SIG-M5 (cell line): Measurements from ENCODE around the gene SLAMF1.
"Not testable (repeated sequence)": the region's sequence is repeated elsewhere in the genome, so short reads cannot be mapped to it uniquely, and the experiment has no call there.

Source experiments
- DNase-seq: peaks from one replicate; lab custom pipeline; 2025; lab: John Stamatoyannopoulos, UW

The SLAMF1 gene

DNA sequence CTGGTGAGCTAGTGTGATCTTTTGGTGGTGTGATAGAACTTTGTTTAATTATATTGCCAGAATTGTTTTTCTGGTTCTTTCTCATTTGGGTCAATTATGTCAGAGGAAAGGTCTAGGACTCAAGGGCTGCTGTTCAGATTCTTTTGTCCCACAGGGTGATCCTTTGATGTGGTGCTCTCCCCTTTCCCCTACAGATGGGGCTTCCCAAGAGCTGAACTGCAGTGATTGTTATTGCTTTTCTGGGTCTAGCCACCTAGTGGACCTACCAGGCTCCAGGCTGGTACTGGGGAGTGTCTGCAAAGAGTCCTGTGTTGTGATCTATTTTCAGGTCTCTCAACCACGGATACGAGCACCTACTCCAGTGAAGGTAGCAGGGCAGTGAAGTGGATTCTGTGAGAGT is 41.6 kb downstream of the SLAMF1 start:
- no peak for DNase-seq

DNA sequence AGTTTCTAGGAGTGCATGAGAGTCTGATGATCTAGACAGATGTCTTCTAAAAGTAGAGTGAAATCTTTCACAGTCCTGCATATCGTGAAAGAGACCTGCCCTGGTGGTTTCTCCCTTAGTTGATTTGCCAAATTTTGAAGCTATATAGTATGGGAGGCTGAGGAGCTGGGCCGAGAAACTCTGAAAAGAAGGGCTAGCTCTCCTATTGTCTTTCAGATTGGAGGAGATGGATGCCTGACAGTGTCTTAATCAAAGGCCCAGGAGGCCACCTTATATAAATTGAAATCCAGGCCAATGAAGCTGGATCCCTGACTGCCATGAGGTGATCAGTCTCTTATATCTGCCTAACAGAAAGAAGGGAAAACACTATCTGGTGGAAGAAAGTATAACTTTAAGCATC is 49.1 kb downstream of the SLAMF1 start:
- no peak for DNase-seq

DNA sequence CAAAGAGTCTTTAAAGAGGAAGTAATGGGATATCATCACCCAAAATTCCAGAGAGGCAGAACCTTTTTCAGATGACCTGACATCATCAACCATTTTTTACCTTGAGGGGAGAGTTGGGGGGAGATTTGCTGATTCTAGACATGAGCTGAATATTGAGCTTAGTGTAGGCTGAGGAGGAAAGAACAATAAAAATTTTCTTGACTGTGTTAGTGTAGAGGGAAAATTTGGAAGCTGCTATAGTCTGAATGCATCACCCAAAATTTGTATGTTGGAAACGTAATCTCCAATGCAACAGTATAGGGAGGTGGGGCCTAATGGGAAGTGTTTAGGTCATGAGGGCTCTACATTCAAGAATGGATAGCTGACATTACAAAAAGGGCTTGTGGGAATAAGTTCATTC is 49.8 kb downstream of the SLAMF1 start:
- DNase-seq, result no peak

DNA sequence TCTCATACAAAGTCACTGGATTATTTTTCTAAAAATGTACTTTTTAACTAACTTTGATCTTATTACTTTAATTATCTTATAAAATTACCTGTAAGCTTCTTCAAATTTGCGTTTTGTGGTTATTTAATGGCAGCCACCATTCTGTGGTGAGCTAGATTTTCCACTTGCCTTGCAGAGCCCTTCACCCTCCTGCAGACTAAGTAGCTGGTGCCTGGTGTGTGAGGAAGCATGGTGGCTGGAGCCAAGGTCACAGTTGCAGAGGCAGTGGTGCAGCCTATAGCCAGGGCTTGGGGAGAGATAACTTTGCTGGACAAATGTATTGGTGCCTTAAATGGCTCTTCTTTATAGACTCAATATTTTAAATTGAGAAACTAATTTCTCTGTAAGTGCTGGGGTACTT is 56.4 kb downstream of the SLAMF1 start:
- no peak for DNase-seq

DNA sequence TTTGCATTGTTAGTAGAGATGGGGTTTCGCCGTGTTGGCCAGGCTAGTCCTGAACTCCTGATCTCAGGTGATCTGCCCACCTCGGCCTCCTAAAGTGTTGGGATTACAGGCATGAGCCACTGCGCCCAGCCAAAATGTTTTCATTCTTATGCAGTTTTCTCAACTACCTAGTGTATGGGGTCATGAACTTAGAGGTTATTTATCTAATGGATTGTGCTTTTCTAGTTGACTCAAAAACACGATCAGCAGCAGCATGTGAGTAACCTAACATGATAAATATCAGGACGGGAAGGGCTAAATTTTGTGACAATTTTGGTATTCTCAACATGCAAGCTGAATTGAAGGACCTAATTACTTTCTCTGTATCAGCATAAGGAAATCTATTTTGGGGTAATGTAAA is 58.4 kb downstream of the SLAMF1 start:
- no peak for DNase-seq

DNA sequence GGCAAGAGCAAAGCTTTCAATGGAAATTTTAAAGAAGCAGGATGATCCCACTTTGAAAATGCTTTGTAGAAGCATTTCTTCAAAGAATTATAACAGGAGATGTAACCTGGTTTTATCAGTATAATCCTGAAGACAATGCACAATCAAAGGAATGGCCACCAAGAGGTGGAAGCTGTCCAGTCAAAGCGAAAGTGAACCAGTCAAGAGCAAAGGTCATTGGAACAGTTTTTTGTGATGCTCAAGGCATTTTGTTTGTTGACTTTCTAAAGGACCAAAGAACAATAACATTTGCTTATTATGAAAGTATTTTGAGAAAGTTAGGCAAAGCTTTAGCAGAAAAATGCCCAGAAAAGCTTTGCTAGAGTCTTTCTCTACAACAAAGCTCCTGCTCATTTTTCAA is 62.1 kb downstream of the SLAMF1 start:
- no peak for DNase-seq

DNA sequence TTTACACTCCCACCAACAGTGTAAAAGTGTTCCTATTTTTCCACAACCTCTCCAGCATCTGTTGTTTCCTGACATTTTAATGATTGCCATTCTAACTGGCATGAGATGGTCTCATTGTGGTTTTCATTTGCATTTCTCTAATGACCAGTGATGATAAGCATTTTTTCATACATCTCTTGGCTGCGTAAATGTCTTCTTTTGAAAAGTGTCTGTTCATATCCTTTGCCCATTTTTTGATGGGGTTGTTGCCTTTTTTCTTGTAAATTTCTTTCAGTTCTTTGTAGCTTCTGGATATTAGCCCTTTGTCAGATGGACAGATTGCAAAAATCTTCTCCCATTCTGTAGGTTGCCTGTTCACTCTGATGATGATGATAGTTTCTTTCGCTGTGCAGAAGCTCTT is 63.9 kb downstream of the SLAMF1 start:
- DNase-seq, result not testable (repeated sequence)

DNA sequence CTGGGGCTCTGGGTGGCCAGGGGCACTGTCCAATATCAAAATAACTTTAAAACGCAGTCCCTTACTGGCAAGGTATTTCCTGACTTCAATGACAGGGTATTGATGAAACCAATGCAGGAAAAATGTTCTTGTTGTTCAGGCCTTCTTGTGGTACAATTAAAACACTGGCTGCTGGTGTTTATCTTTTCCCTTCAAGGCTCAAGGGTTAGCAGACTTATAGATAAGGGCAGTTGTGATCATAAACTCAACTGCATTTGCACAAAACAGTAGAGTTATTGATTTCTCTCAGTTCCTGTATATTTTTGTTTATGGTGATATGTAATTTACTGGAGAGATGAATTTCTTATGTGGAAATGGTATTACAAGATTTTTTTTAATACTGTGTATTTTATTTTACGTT is 64.9 kb downstream of the SLAMF1 start:
- no peak for DNase-seq

DNA sequence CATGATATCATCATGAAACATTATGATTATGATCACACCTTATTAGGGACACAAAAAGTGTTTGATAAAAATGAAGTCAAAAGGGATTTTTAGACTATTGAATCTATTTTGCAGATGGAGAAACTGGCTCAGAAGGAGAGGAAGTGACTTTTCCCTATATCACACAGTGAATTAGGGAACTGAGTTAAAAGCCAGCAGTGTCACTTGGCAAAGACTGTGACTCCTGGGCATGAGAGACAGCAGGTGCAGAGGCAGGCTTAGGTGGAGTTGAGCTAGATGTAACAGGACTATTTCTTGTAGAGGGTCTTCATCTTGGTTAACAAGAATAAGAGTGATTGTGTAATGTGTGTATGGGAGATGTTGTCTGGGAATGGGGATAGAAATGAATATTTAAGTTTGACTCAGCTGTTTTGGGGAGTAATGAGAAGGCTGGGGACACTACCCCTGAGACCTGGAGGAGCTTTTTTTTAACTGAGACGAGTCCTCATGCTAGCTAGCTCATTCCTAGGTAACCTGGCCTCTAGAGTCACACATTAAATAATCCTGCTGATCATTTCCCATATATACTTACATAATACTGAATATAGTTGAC is 66.5 kb downstream of the SLAMF1 start:
- DNase-seq, result peak; percentile 7

DNA sequence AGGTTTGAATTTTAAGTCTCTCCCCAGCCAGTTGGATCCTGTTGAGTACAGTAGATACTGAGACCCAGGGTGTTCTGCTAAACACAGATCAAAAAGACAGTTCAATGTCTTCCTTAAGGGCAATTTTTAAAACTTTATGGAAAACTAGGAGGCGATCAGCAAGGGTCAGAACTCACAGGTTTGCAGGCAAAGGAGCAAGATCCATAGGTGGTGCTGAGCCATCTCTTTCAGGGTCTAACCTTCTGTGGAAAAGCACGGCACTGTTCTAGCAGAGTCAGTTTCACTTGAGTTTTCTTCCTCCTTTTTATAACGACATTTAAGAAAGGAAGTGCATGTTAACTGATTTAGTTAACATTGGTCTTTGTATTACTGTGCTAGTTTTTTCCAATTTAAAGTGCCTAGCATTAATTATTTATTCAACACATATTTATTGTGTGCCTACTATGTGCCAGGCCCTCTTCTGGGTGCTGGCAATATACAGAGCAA is 67.6 kb downstream of the SLAMF1 start, which contains the start of gene CD84:
Gene CD84 (minus strand): TSS at position 281 of the 486 bp plus-strand sequence. CDS start 59 bp downstream, at position 222.
- DNase-seq, result no peak

DNA sequence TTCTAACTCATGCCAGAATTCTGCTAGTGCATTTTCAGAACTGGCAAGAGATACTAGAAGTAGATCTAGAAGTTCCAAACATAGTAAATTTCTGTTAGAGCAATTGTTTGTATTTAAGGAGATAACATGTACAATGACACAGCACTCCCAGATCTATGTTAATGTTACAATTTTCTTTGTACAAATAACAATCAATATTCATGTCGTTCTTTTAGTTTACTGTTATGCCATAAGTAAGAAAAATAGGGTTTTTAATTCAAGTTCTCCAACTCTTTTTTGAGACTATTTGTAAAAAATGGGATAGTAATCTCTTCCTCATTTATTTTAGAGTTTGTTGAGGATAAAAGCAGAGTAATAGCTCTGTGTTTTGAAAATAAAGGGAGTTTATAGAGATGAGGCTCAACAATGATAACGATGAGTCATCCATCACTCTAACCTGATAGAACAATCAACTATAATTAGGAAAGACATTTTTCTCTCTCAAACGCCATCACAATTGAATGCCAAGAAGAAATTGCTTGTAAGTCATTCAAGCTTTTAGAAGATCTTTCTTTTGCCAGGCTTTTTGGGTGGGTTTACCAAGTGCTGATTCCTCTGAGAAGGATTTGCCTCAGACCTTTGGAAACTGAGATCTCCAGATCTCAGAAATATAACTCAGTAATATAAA is 68.2 kb downstream of the SLAMF1 start:
- DNase-seq, result no peak

DNA sequence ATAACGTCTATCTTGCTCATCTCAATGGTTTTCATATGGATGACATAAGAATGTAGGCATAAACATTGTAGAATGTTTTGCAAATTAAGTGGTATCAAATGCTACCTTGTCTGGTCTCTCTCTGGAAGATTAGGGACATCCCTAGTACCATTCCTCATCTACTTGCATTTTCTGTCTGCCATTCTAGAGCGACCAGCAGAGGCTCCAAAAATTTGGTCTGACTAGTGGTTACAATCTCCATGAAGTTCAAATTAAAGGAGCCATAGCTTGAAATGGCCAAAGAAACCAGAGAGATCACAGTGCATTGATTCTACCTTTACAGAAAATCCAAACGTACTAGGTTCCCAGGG is 68.7 kb downstream of the SLAMF1 start:
- no peak for DNase-seq

DNA sequence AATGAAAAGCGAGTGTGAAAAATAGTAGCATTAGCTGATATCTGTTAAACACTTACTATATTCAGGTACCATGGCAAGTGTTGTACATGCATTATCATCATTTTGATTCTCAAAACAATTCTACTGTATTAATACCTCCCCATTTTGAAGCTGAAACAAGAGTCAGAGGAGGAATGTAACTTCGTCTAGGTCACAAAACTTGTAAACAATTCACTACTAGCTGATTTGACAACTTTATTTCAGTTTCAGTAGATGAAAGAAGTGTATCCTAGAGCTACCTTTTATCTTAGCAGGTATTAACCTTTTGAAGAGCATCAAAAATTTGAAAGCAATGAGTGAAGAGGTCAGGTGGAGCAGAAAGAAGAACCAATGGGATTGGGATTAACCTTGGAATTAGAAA is 69.2 kb downstream of the SLAMF1 start:
- no peak for DNase-seq

DNA sequence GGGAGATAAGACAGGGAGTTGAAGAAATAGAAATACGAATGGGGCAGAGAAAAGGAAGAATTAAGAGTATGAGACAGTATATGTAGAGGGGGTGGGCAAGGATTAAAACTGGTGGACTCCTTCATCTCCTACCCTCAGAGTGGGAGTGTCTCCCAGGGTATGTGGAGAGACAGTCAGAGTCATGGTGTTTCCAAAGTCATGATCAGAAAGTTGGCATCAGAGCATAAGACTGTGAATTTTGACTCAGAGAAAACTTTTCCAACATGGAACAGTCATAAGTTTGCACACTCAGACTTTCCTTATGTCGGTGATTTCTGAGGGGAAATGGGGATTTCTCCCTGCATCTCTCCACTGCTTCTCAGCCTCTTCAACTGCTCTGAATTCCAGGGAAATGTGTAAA is 70.0 kb downstream of the SLAMF1 start:
- no peak for DNase-seq

DNA sequence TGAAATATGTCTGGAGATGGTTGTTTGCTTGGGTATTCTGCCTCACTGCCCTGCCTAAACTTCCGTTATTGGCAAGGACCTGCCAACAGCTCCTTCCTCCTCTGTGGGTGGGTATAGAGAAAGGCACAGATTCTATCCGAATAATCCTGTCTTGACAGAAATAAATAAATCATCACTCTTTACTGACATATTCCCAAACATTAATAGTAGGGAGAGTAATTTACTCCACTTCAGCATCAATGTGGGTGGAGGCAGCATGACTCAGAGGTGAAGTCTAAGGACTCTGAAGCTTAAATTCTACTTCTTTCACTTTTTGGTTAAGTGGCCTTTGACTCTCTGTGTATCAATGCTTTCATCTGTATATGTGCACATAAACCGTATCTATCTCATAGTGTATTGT is 70.5 kb downstream of the SLAMF1 start:
- DNase-seq, result no peak

DNA sequence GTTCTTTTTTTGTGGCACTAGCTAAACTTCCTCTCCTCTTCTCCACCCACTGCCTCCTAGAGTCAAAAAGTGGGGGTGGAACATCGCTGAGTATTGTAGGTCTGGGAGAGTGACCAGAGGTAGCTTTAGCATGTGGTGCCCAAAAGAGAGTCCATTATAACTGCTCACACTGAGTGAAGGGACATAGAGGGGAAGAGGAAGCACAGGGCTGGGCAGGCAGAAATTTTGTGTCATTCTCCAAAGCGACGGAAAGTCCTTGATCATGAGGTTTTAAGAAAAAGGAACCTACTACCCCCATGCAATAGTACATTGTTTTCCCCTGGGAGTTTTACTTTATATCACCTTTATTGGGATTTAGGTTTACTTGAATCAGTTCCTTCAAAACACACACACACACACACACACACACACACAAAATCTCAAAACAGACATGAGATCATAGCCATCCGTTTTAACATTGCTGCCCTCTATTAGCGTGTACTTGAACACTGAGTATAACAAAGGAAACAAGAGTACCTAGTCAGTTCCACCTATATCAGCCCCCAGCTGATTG is 71.7 kb downstream of the SLAMF1 start:
- no peak for DNase-seq

DNA sequence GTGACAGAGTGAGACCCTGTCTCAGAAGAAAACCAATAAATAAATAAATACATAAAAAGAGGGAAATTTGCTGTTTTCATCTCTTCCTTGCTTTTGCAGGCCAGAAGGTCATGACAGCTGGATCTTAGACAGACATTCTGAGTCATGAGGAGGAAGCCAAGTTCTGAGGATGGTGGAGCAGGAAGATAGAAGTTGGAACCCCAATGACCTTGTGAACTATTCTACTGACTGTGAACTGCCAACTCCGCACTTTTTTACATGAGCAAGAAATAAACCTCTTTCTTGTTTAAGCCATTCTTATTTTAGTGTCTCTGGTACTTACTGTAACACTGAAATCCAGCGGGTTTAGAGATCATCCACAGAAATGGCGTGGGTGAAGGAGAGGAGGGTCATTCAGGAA is 76.0 kb downstream of the SLAMF1 start:
- DNase-seq, result no peak

DNA sequence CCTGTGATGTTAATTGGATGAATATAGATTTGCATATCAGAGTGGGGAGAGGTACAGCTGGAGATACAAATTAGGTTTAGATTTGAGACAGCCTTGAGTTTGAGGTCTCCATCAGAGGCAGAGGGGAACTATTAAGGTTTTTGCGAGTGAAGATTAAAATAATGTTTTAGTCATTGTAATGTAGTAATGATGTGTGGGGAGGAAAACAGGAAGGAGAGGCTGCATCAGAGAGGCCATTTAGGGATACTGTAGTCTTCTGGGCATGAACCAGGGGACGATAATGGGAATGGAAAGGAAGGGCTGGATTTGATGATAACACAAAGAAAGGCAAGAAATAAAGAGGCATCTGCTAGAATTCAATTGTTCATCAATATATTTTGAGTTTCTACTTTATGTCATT is 77.0 kb downstream of the SLAMF1 start:
- DNase-seq, result no peak

DNA sequence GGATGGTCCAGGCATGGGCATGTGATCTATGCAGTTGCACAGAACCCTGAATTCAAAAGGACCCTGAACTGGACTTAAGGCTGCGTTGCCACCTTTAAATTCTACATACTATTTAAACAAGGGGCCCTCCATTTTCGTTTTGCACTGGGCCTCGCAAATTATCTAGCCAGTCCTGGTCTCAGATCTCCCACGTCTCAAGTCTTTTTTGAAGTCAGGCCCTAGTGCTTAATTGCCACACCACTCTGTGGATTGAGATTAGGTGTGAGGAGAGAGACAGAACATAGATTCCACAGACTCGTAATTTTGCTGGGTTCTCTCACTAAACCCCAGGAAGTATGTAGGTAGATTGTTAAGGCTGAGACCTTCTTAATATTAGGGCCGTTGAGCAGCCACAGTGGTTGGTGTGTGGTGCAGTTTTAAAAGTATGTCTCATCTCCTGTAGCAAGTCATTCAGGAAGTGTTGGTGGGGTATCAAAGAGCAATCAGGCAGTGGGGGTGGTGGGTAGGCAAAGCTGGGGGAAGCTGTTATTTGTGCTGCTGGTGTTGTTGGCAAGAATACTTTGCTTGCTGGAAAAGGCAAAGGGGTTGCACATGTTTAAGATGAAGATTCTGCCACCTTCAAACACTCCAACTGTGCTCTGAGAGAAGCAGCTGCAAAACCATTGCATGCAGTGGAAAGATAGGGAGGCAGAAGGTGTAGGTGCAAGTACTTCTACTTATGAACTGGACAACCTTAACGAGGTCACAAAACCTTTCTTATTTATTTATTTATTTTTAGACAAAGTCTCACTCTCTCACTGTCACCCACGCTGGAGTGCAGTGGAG is 78.8 kb downstream of the SLAMF1 start:
- DNase-seq, result no peak

DNA sequence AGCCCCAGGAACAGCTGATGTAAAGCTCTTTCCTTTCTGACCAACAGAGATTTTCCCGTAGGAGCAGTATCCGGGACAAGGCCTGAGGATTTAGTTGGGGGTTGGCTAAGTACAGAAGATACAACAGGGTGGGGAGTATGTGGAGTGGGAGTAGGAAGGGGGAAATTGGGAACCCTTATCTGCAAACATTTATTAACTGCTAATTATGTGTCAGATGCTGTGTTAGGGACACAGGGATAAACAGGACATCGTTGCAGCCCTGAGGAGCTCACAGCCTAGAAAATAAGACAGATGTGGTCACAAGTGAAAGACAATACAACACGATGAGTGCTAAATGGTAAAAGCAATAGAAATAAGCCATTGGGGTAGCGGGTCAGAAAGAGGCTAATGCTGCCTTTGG is 79.5 kb downstream of the SLAMF1 start:
- DNase-seq, result no peak

DNA sequence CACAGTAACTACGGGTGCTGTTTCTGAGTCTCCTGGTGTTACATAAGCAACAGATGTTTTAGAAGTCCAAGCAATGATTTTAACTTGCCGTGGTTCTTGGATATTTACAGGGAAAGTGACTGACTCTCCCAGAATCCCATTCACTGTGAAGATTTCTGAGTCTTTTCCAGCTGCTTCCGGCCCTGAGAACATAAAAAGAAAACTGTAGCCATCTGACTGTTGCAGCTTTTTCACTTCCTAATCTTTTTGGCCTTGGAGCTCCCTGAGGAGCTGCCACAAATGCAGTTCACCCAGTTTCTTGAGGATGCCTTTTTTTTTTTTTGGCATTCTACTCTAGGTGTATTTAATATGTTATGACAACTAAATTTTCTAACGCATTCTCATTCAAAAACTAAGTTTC is 81.3 kb downstream of the SLAMF1 start:
- no peak for DNase-seq

DNA sequence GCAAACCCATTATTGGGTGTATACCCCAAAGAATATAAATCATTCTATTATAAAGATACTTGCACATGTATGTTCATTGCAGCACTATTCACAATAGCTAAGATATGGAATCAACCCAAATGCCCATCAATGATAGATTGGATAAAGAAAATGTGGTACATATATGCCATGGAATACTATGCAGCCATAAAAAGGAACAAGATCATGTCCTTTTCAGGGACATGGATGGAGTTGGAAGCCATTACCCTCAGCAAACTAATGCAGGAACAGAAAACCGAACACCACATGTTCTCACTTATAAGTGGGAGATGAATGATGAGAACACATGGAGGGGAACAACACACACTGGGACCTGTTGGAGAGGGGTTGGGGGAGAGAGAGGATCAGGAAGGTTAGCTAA is 83.6 kb downstream of the SLAMF1 start:
- not testable (repeated sequence) for DNase-seq

DNA sequence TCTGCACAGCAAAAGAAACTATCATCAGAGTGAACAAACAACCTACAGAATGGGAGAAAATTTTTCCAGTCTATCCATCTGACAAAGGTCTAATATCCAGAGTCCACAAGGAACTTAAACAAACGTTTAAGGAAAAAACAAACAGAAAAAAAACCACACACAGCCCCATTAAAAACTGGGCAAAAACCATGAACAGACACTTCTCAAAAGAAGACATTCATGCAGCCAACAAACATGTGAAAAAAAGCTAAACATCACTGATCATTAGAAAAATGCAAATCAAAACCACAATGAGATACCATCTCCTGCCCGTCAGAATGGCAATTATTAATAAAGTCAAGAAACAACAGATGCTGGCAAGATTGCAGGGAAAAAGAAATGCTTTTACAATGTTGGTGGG is 84.1 kb downstream of the SLAMF1 start:
- not testable (repeated sequence) for DNase-seq
